Vagina (tissue), 2 donors: ENCODE results near the gene AGBL1. TPM values are rescaled to one million over a fixed set of nuclear protein-coding genes. Genes with fewer than 3 reads are reported as not detected.

Experiments used
- DNase-seq, 2 donors: peaks; one replicate each; pipeline ENCODE4 v3.0.0-alpha.2; 2017; ENCODE audit errors: extremely low spot score in 2 of 2
- H3K27ac ChIP-seq: fragments of 200-600 bp; sonication (generic); one replicate; pipeline ENCODE4 v1.5.1; 2019
- H3K27me3 ChIP-seq: fragments of 200-600 bp; sonication (generic); one replicate; pipeline ENCODE4 v1.5.1; 2019
- H3K36me3 ChIP-seq, 2 donors: fragments of 200-600 bp; sonication (generic); one replicate each; pipeline ENCODE4 v1.5.1; 2017 to 2019
- H3K4me1 ChIP-seq: fragments of 200-600 bp; sonication (generic); one replicate; pipeline ENCODE4 v1.5.1; 2019
- H3K4me3 ChIP-seq, 2 donors: fragments of 200-600 bp; sonication (generic); 1 replicate in 1 of 2; 2 replicates in 1 of 2; pipeline ENCODE4 v1.5.1; 2016 to 2019
- H3K9me3 ChIP-seq: fragments of 200-600 bp; sonication (generic); one replicate; pipeline ENCODE4 v1.5.1; 2019
- POLR2A ChIP-seq, 2 donors: fragments of 450-650 bp; IDR thresholded peaks; one replicate each; pipeline ENCODE4 v1.6.1; 2017; ENCODE audit warnings: antibody characterized with exemption in 2 of 2, mild to moderate bottlenecking in 2 of 2, moderate library complexity in 2 of 2
- POLR2AphosphoS5 ChIP-seq, 2 donors: sonication (generic); formaldehyde crosslinking; IDR thresholded peaks; one replicate each; pipeline ENCODE4 v1.9.0; 2017; ENCODE audit warnings: antibody characterized with exemption in 2 of 2, mild to moderate bottlenecking in 2 of 2, low read depth in 1 of 2; ENCODE audit not compliant: insufficient read depth in 1 of 2
- intact Hi-C: fragments of 100-400 bp; cut with DNase I; formaldehyde crosslinking; loops from one replicate; pipeline ENCODE4 v1.15.1; 2023
- total RNA-seq: library from RNA; depleted of rRNA; stranded (reverse); fragments of >200 nt; gene quantifications from one replicate; pipeline ENCODE4 v1.2.3, GENCODE V29; 2016
- TF ChIP-seq, protein P1 (sequence below), 3 experiments: fragments of 450-650 bp in 2 of 3; fragments of 200-600 bp in 1 of 3; sonication (generic) in 1 of 3; IDR thresholded peaks; one replicate each; pipeline ENCODE4 v1.5.1; 2017 to 2019; ENCODE audit warnings: antibody characterized with exemption in 3 of 3, mild to moderate bottlenecking in 2 of 3, moderate library complexity in 2 of 3

The AGBL1 gene
- total RNA-seq, 1 donor from 2014 or later: not detected

DNA sequence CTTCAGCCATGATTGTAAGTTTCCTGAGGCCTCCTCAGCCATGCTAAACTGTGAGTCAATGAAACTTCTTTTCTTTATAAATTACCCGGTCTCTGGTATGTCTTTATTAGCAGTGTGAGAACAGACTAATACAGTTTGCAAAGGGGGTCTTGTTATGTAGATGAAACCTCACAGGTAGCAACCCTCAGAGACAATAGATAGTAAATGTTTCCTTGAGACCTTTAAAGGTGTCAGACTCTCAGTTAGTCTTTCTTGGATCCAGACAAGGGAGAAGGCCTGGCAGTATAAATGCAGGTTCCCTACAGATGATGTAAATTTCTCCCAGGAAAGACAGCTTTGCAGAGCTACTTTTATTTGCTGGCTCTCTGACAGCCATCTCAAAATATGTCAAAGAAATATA, 510.8 kb downstream of the AGBL1 start:
- TF ChIP-seq, protein P1, sequence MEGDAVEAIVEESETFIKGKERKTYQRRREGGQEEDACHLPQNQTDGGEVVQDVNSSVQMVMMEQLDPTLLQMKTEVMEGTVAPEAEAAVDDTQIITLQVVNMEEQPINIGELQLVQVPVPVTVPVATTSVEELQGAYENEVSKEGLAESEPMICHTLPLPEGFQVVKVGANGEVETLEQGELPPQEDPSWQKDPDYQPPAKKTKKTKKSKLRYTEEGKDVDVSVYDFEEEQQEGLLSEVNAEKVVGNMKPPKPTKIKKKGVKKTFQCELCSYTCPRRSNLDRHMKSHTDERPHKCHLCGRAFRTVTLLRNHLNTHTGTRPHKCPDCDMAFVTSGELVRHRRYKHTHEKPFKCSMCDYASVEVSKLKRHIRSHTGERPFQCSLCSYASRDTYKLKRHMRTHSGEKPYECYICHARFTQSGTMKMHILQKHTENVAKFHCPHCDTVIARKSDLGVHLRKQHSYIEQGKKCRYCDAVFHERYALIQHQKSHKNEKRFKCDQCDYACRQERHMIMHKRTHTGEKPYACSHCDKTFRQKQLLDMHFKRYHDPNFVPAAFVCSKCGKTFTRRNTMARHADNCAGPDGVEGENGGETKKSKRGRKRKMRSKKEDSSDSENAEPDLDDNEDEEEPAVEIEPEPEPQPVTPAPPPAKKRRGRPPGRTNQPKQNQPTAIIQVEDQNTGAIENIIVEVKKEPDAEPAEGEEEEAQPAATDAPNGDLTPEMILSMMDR (IDR thresholded peaks at IDR 0.05): no peak
- TF ChIP-seq POLR2AphosphoS5 (IDR thresholded peaks at IDR 0.05; ENCODE audit: insufficient read depth in 1 of 2, low read depth in 1 of 2) (no peak), POLR2A (IDR thresholded peaks at IDR 0.05) (no peak)
- intact Hi-C loops: no loop called here
- no peak for DNase-seq

DNA sequence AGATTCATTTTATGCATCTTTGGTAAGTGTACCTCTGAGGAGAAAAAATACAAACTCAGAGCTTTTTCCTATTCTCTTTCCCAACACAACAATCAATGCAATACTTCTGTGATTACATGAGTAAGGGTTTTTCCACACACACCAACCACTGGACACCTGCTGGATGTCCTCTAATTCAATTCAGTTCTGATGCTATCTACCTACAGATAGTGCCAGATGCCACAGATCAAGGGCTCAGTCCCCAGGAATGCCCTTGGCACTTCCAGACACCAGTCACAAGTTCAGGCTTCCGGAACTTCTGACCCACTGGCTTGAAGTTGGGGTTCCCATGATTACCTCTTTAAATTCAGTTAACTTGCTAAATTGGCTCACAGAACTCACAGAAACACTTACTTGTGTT, 511.5 kb downstream of the AGBL1 start:
- Histone ChIP-seq H3K9me3 (no peaks in the 10 kb centered on the region), H3K36me3 (no peaks in the 10 kb centered on the region), H3K4me3 (no peak overlapping the region), H3K27ac (no peak overlapping the region), H3K4me1 (no peaks in the 10 kb centered on the region), H3K27me3 (no peaks in the 10 kb centered on the region)
- no peak for TF ChIP-seq POLR2AphosphoS5 (IDR thresholded peaks at IDR 0.05; ENCODE audit: insufficient read depth in 1 of 2, low read depth in 1 of 2)
- no peak for TF ChIP-seq POLR2A (IDR thresholded peaks at IDR 0.05)
- TF ChIP-seq, protein P1 (IDR thresholded peaks at IDR 0.05): no peak
- intact Hi-C loops: no loop called here
- DNase-seq: no peak

More for the DNA sequence above, 510.8 kb downstream of the AGBL1 start:
- no peaks in the 10 kb centered on the region for H3K36me3 ChIP-seq
- H3K4me3 ChIP-seq: no peak overlapping the region
- H3K27me3 ChIP-seq: no peaks in the 10 kb centered on the region
- H3K27ac ChIP-seq: no peak overlapping the region
- H3K9me3 ChIP-seq: no peaks in the 10 kb centered on the region
- no peaks in the 10 kb centered on the region for H3K4me1 ChIP-seq

DNA sequence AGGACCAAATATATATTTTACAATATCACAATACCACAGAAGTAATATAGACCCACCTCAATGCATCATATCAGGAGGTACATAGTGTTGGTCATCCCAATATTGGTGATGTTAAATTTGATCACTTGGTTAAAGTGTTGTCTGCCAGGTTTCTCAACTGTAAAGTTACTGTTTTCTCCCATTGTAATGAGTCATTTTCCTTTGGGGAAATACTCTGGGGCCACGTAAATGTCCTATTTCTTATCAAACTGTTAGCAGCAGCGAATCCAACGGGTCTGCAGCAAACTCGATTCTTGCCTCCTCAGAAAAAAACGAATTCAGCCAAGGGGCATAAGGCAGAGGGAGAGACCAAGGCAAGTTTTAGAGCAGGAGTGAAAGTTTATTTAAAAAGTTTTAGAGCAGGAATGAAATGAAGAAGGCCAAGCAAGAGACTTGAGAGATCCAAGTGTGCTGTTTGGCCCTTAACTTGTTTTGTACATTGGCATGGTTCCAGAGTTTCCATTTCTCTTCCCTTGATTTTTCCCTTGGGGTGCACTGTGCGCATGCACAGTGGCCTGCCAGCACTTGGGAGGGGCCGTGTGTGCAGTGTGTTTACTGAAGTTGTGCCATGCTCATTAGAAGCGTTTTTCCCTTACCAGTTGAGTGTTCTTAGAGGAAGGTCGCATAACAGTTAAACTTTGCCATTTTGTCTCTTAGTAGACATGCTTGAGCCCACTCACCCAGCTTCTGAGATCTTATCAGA, 512.5 kb downstream of the AGBL1 start:
- DNase-seq: no peak
- intact Hi-C loops: no loop called here
- H3K9me3 ChIP-seq: no peaks in the 10 kb centered on the region
- H3K4me1 ChIP-seq: no peaks in the 10 kb centered on the region
- no peaks in the 10 kb centered on the region for H3K27me3 ChIP-seq
- H3K4me3 ChIP-seq: no peak overlapping the region
- TF ChIP-seq POLR2AphosphoS5 (IDR thresholded peaks at IDR 0.05; ENCODE audit: insufficient read depth in 1 of 2, low read depth in 1 of 2): no peak
- TF ChIP-seq, protein P1 (IDR thresholded peaks at IDR 0.05): no peak
- TF ChIP-seq POLR2A (IDR thresholded peaks at IDR 0.05): no peak
- no peak overlapping the region for H3K27ac ChIP-seq
- H3K36me3 ChIP-seq: no peaks in the 10 kb centered on the region

DNA sequence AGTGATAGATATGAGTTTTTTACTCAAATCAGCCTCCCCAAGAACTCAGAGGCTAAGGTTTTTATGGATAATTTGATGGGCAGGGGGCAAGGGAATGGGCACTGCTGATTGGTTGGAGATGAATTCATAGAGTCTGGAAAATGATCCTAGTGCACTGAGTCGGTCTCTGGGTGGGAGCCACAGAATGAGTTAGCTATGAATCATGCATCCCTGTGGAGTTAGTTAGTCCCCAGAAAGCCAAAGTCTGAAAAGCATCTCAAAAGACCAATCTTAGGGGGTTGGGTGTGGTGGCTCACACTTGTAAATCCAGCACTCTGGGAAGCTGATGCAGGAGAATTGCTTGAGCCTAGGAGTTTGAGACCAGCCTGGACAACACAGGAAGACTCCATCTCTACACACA, 516.1 kb downstream of the AGBL1 start:
- H3K27ac ChIP-seq: no peak overlapping the region
- TF ChIP-seq POLR2A (IDR thresholded peaks at IDR 0.05): no peak
- TF ChIP-seq, protein P1 (IDR thresholded peaks at IDR 0.05): no peak
- no peak for TF ChIP-seq POLR2AphosphoS5 (IDR thresholded peaks at IDR 0.05; ENCODE audit: insufficient read depth in 1 of 2, low read depth in 1 of 2)
- H3K27me3 ChIP-seq: no peaks in the 10 kb centered on the region
- no peaks in the 10 kb centered on the region for H3K4me1 ChIP-seq
- H3K9me3 ChIP-seq: no peaks in the 10 kb centered on the region
- H3K4me3 ChIP-seq: no peak overlapping the region
- no peak for DNase-seq
- H3K36me3 ChIP-seq: no peaks in the 10 kb centered on the region
- intact Hi-C loops: no loop called here

DNA sequence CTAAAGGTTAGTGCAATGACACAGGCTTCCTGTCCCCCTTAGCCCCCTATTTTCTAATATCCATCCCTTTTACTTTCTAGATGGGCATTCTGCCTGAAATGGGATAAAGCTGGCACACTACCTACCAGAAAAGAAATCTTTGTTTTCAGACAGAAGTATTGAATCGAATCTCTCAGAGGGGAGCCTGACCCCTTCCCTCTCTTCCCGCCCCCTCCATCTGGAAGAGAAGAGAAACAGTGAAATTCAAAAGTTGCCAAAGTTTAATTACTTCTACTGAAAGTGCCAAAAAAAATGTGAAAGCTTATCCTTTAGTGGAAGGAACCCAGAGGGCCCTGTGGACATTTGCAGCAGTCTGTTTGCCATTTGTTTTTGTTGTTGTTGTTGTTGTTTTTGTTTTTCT, 523.8 kb downstream of the AGBL1 start:
- TF ChIP-seq, protein P1 (IDR thresholded peaks at IDR 0.05): no peak
- TF ChIP-seq POLR2A (IDR thresholded peaks at IDR 0.05) (no peak), POLR2AphosphoS5 (IDR thresholded peaks at IDR 0.05; ENCODE audit: insufficient read depth in 1 of 2, low read depth in 1 of 2) (no peak)
- H3K36me3 ChIP-seq: no peaks in the 10 kb centered on the region
- no peaks in the 10 kb centered on the region for H3K27me3 ChIP-seq
- no peaks in the 10 kb centered on the region for H3K9me3 ChIP-seq
- no peak overlapping the region for H3K27ac ChIP-seq
- intact Hi-C loops: no loop called here
- H3K4me1 ChIP-seq: no peaks in the 10 kb centered on the region
- DNase-seq: no peak
- H3K4me3 ChIP-seq: no peak overlapping the region
